ENCODE results near the gene ADGRD1. TPM values are rescaled to one million over a fixed set of nuclear protein-coding genes. Genes with fewer than 3 reads are reported as not detected.
A peak's percentile ranks its signal among the peaks of the same experiment; 100 is the strongest.

Gene ADGRD1
- total RNA-seq, 1 donor from 2014 or later = 0.47 TPM

DNA sequence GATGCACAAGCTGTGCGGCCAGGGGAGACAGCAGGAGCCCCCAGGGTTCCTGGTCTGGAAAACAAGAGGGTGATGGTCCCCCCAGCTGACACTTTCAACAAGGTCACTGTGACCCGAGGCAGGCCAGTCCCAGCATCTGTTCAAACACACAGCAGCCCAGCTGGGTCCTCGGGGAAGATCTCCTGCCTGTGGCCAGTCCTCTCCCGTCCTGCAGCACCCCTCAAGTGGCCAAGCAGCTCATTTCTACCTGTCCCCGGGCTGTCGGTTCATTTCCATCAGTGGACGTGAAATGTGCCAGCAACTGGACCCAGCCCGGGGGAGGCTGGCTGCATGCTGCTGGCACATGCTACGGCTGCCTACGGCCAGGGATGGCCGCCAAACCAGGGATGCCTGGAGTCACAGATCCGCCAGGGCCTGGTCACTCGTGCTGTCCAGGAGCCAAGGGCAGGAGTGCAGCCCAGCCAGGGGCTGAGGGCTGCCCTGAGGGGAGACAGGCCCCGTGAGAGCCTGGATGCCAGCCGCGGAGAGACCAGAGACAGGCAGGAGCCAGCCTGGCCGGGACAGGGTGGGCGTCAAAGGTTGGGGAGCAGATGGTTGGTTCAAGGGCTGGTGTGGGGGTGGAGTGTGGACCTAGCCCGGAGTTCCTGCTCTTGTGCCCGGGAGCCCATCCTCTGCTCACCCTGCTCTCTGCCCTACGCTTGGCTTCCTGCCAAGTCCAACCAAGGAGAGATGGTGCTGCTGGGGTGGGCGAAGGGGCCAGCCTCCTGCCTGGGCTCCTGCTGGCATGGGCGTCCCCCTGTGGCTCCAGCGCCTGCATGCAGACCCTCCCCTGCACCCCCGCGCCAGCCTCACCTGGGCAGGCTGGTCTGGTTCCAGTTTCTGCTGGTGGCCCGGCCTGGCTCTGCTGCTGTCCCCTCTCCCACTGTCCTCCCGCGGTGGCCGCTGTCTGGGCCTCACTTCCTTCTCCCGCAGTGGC, 143.8 kb downstream of the ADGRD1 start:
- no peak for TF ChIP-seq CTCF (IDR thresholded peaks at IDR 0.05)
- no peaks in the 10 kb centered on the region for H3K36me3 Mint-ChIP-seq (ENCODE audit: low read depth)
- peaks cover 3% of the 10 kb centered on the region for H3K27me3 Mint-ChIP-seq
- POLR2A ChIA-PET = no interaction called here
- peak; percentile 13 for DNase-seq
- no peak overlapping the region for H3K27ac Mint-ChIP-seq
- no peaks in the 10 kb centered on the region for H3K9me3 Mint-ChIP-seq
- intact Hi-C loops (cut with micrococcal nuclease) = no loop called here
- no peak overlapping the region for H3K4me3 Mint-ChIP-seq
- CTCF ChIA-PET = no interaction called here
- H3K4me1 Mint-ChIP-seq = peaks cover 16% of the 10 kb centered on the region
- no peak for ATAC-seq (ENCODE audit: low read depth)

- H3K4me1 Mint-ChIP-seq = peaks cover 11% of the 10 kb centered on the region
- TF ChIP-seq CTCF (IDR thresholded peaks at IDR 0.05) = no peak
- no peak overlapping the region for H3K27ac Mint-ChIP-seq
- ATAC-seq (ENCODE audit: low read depth) (no peak), DNase-seq (peak; percentile 5)
- ChIA-PET CTCF (no interaction called here), POLR2A (no interaction called here)
- H3K4me3 Mint-ChIP-seq = no peak overlapping the region
- intact Hi-C loops (cut with micrococcal nuclease) = no loop called here
- H3K36me3 Mint-ChIP-seq (ENCODE audit: low read depth) = no peaks in the 10 kb centered on the region
- no peaks in the 10 kb centered on the region for H3K9me3 Mint-ChIP-seq
- H3K27me3 Mint-ChIP-seq = peaks cover 3% of the 10 kb centered on the region
Observed at GRCh38 chr12:131098178-131098981, 144.7 kb downstream of the ADGRD1 start.

DNA sequence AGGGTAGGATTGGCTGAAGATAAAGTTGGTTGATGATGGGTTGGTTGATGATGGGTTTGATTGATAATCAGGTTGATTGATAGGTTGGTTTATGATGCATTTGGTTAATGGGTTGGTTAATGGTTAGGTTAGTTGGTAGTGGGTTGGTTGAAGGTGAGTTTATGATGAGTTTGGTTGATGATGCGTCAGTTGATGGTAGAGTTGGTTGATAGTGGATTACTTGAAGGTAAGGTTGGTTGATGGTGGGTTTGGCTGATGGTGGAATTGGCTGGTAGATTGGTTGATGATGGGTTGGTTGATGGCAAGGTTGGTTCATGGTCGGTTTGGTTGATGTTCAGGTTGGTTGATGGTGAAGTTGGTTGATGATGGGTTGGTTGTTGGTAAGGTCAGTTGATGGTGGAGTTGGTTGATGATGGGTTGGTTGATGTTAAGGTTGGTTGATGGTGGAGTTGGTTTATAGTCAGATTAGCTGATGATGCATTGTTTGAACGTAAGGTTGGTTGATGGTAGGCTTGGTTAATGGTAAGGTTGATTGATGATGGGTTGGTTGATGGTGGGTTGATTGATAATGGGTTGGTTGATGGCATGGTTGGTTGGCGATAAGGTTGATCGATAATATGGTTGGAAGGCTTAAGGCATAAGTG, 146.4 kb downstream of the ADGRD1 start:
- POLR2A ChIA-PET = no interaction called here
- Mint-ChIP-seq H3K36me3 (ENCODE audit: low read depth) (no peaks in the 10 kb centered on the region), H3K4me3 (no peak overlapping the region), H3K27ac (no peak overlapping the region), H3K9me3 (no peaks in the 10 kb centered on the region), H3K4me1 (peaks cover 10% of the 10 kb centered on the region), H3K27me3 (peaks cover 6% of the 10 kb centered on the region)
- no peak for TF ChIP-seq CTCF (IDR thresholded peaks at IDR 0.05)
- intact Hi-C loops (cut with micrococcal nuclease) = loop anchor here (10.0 kb wide), 1 partner anchor 625 kb away; no protein-coding TSS in a partner anchor
- no peak for DNase-seq
- CTCF ChIA-PET = interaction anchor here (1.3 to 1.5 kb wide), 2 partner anchors 32 to 730 kb away, joined by 3 read pairs; no protein-coding TSS in a partner anchor
- no peak for ATAC-seq (ENCODE audit: low read depth)

GRCh38 chr12:131101006-131101405, 147.3 kb downstream of the ADGRD1 start:
- Mint-ChIP-seq H3K27ac (no peak overlapping the region), H3K4me1 (peaks cover 14% of the 10 kb centered on the region), H3K9me3 (no peaks in the 10 kb centered on the region), H3K36me3 (ENCODE audit: low read depth) (no peaks in the 10 kb centered on the region), H3K27me3 (peaks cover 8% of the 10 kb centered on the region), H3K4me3 (no peak overlapping the region)
- ChIA-PET POLR2A (no interaction called here), CTCF (interaction anchor here (1.3 to 1.5 kb wide), 2 partner anchors 31 to 730 kb away, joined by 3 read pairs; no protein-coding TSS in a partner anchor)
- intact Hi-C loops (cut with micrococcal nuclease) = loop anchor here (10.0 kb wide), 1 partner anchor 624 kb away; no protein-coding TSS in a partner anchor
- peak; percentile 3 for DNase-seq
- no peak for TF ChIP-seq CTCF (IDR thresholded peaks at IDR 0.05)
- ATAC-seq (ENCODE audit: low read depth) = no peak

Data from activated B cell treated with CpG ODN at 0.5 μM for 24 hours (primary cell).